Kidney (tissue), 22 donors: Measurements from ENCODE around the gene OR2T10. TPM values are rescaled to one million over a fixed set of nuclear protein-coding genes. Genes with fewer than 3 reads are reported as not detected.
A peak's percentile ranks its signal among the peaks of the same experiment; 100 is the strongest.
"Not testable (repeated sequence)": the region's sequence is repeated elsewhere in the genome, so short reads cannot be mapped to it uniquely, and the experiment has no call there.

Experiments used
- DNase-seq, 5 donors: peaks; one replicate each; pipeline ENCODE4 v3.0.0-alpha.2; 2013 to 2020
- FAIRE-seq: peaks from 2 replicates; lab custom pipeline; 2012; peaks lifted over from hg19 to GRCh38; lab: Jason Lieb, UNC
- H3K27ac ChIP-seq, 2 donors: one replicate each; pipeline ENCODE4 v1.7.0; 2013; ENCODE audit warnings: low read depth in 2 of 2, low read length in 2 of 2, inconsistent platforms in 1 of 2
- H3K27me3 ChIP-seq: one replicate; pipeline ENCODE4 v1.7.1; 2013; ENCODE audit warnings: low read length, inconsistent platforms; ENCODE audit not compliant: control insufficient read depth, insufficient read depth
- H3K36me3 ChIP-seq, 3 donors: one replicate each; pipeline versions ENCODE4 v1.7.0 to v1.7.1; 2013; ENCODE audit warnings: low read length in 3 of 3, control low read depth in 1 of 3, inconsistent platforms in 1 of 3; ENCODE audit not compliant: insufficient read depth in 3 of 3, control insufficient read depth in 2 of 3
- H3K4me1 ChIP-seq, 3 donors: one replicate each; pipeline versions ENCODE4 v1.7.0 to v1.7.1; 2013; ENCODE audit warnings: low read length in 3 of 3, inconsistent platforms in 1 of 3, low read depth in 1 of 3; ENCODE audit not compliant: control insufficient read depth in 2 of 3, insufficient read depth in 2 of 3
- H3K4me3 ChIP-seq, 3 donors: one replicate each; pipeline versions ENCODE4 v1.7.0 to v1.8.1; 2013; ENCODE audit warnings: low read length in 3 of 3, control low read depth in 1 of 3, inconsistent platforms in 1 of 3
- H3K9ac ChIP-seq, 3 donors: one replicate each; pipeline versions ENCODE4 v1.7.0 to v1.7.1; 2013; ENCODE audit warnings: low read length in 3 of 3, control low read depth in 1 of 3, inconsistent platforms in 1 of 3
- H3K9me3 ChIP-seq, 3 donors: one replicate each; pipeline versions ENCODE4 v1.7.0 to v1.7.1; 2013; ENCODE audit warnings: low read length in 3 of 3, control low read depth in 1 of 3, inconsistent platforms in 1 of 3; ENCODE audit not compliant: control insufficient read depth in 2 of 3, insufficient read depth in 1 of 3
- intact Hi-C: fragments of 100-400 bp; cut with DNase I; formaldehyde crosslinking; loops from one replicate; pipeline ENCODE4 v1.11.1; 2022
- long read RNA-seq, 10 donors: library from polyadenylated mRNA in 1 of 10; unstranded in 1 of 10; transcript quantifications; one replicate each; pipeline ENCODE4 v2.0.0 and lab custom pipeline, GENCODE V29; 2021 to 2026
- polyA plus RNA-seq: library from polyadenylated mRNA; stranded (reverse); fragments of 350-450 nt; fragmentation: Illumina TruSeq; extraction: RNeasy Lipid Tissue Mini Kit (QIAGEN cat#74804); gene quantifications from one replicate; pipeline ENCODE4 v1.2.3, GENCODE V29; 2014; ENCODE audit warnings: low read depth, low replicate concordance; ENCODE audit not compliant: insufficient read depth
- total RNA-seq: library from RNA; stranded (reverse); fragmentation: NEBNext Ultra II Directional; extraction: Animal tissue kit (Norgen Biotek cat#: 25700); gene quantifications from one replicate; pipeline ENCODE4 v1.2.1, GENCODE V29; 2021
- TF ChIP-seq, protein P1 (sequence below): IDR thresholded peaks from 3 replicates; pipeline ENCODE4 v1.5.1; 2012; ENCODE audit warnings: mild to moderate bottlenecking, moderate library complexity, borderline replicate concordance; ENCODE audit not compliant: insufficient read depth; ENCODE audit errors: extremely low read depth
- donor health status: control.
- donor health status: control.
- donor health status: control.
- donor health status: control.
- donor health status: control.
- donor health status: DM: yes; HTN: yes; CAD: no.
- donor health status: Normal renal cell carcinoma (clear cell type).

The OR2T10 gene
- total RNA-seq (0.41 TPM), polyA plus RNA-seq (1.1 TPM)
- long read RNA-seq, donor 1, result 0 reads
- long read RNA-seq, donor 2, result 0 reads
- long read RNA-seq, donor 3, result 0 reads
- long read RNA-seq, donor 4, result 0 reads
- long read RNA-seq, donor 5, result 0 reads
- long read RNA-seq, donor 6, result 0 reads
- long read RNA-seq, donor 7, result 0 reads
- long read RNA-seq, donor 8, result 0 reads
- long read RNA-seq, donor 9, result 0 reads
- long read RNA-seq, donor 10, result 0 reads

- TF ChIP-seq, protein P1, sequence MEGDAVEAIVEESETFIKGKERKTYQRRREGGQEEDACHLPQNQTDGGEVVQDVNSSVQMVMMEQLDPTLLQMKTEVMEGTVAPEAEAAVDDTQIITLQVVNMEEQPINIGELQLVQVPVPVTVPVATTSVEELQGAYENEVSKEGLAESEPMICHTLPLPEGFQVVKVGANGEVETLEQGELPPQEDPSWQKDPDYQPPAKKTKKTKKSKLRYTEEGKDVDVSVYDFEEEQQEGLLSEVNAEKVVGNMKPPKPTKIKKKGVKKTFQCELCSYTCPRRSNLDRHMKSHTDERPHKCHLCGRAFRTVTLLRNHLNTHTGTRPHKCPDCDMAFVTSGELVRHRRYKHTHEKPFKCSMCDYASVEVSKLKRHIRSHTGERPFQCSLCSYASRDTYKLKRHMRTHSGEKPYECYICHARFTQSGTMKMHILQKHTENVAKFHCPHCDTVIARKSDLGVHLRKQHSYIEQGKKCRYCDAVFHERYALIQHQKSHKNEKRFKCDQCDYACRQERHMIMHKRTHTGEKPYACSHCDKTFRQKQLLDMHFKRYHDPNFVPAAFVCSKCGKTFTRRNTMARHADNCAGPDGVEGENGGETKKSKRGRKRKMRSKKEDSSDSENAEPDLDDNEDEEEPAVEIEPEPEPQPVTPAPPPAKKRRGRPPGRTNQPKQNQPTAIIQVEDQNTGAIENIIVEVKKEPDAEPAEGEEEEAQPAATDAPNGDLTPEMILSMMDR, result no peak
- no peak within 1 kb of the TSS for H3K4me3 ChIP-seq
Observed at GRCh38 chr1:248597589-248597988, at the start of gene OR2T10. Gene OR2T10 (minus strand): TSS chr1:248597700. CDS start chr1:248593768, 3,932 bp downstream.

GRCh38 chr1:248645178-248645577 is 47.7 kb upstream of the OR2T10 start, which contains the start of gene OR2T35:
Gene OR2T35 (minus strand): TSS chr1:248645278. CDS start chr1:248639258, 6,020 bp downstream.
- DNase-seq, H3K9me3 ChIP-seq, FAIRE-seq, H3K4me1 ChIP-seq, H3K27me3 ChIP-seq, H3K9ac ChIP-seq, H3K36me3 ChIP-seq, H3K27ac ChIP-seq, intact Hi-C loops: not testable (repeated sequence)
- H3K4me3 ChIP-seq, result peak within 1 kb of the TSS in 1 of 3 donors; percentile 35

More at GRCh38 chr1:248597589-248597988, at the start of gene OR2T10:
- Histone ChIP-seq H3K9ac (no peak within 1 kb of the TSS), H3K27ac (no peak within 1 kb of the TSS), H3K27me3 (no peaks in the 10 kb centered on the region), H3K36me3 (no peaks in the 10 kb centered on the region), H3K4me1 (no peaks in the 10 kb centered on the region), H3K9me3 (no peaks in the 10 kb centered on the region)
- DNase-seq (no peak), FAIRE-seq (no peak)
- intact Hi-C loops, result no loop called here

GRCh38 chr1:248642971-248643651 is 45.6 kb upstream of the OR2T10 start:
- H3K36me3 ChIP-seq, H3K4me1 ChIP-seq, H3K9me3 ChIP-seq, H3K4me3 ChIP-seq, H3K27ac ChIP-seq, DNase-seq, H3K9ac ChIP-seq, H3K27me3 ChIP-seq, intact Hi-C loops, FAIRE-seq: not testable (repeated sequence)

GRCh38 chr1:248641583-248641982 is 44.1 kb upstream of the OR2T10 start:
- H3K36me3 ChIP-seq, FAIRE-seq, H3K4me1 ChIP-seq, H3K27ac ChIP-seq, intact Hi-C loops, DNase-seq, H3K4me3 ChIP-seq, H3K9ac ChIP-seq, H3K9me3 ChIP-seq, H3K27me3 ChIP-seq: not testable (repeated sequence)

- H3K4me3 ChIP-seq, FAIRE-seq, DNase-seq, H3K27me3 ChIP-seq, intact Hi-C loops, H3K4me1 ChIP-seq, H3K9me3 ChIP-seq, H3K9ac ChIP-seq, H3K27ac ChIP-seq, H3K36me3 ChIP-seq: not testable (repeated sequence)
Observed at GRCh38 chr1:248640906-248641305, 43.4 kb upstream of the OR2T10 start.

GRCh38 chr1:248639652-248640051 is 42.2 kb upstream of the OR2T10 start:
- H3K9me3 ChIP-seq, H3K4me3 ChIP-seq, FAIRE-seq, intact Hi-C loops, H3K27ac ChIP-seq, H3K4me1 ChIP-seq, H3K9ac ChIP-seq, H3K36me3 ChIP-seq, DNase-seq, H3K27me3 ChIP-seq: not testable (repeated sequence)

GRCh38 chr1:248636612-248637011 is 39.1 kb upstream of the OR2T10 start:
- H3K9ac ChIP-seq, H3K4me3 ChIP-seq, DNase-seq, intact Hi-C loops, H3K27ac ChIP-seq, H3K4me1 ChIP-seq, FAIRE-seq, H3K36me3 ChIP-seq, H3K27me3 ChIP-seq, H3K9me3 ChIP-seq: not testable (repeated sequence)
